Measurements from ENCODE around the gene DLL1. TPM values are rescaled to one million over a fixed set of nuclear protein-coding genes. Genes with fewer than 3 reads are reported as not detected.
"Not testable (repeated sequence)": the region's sequence is repeated elsewhere in the genome, so short reads cannot be mapped to it uniquely, and the experiment has no call there.

DLL1 gene, protein sequence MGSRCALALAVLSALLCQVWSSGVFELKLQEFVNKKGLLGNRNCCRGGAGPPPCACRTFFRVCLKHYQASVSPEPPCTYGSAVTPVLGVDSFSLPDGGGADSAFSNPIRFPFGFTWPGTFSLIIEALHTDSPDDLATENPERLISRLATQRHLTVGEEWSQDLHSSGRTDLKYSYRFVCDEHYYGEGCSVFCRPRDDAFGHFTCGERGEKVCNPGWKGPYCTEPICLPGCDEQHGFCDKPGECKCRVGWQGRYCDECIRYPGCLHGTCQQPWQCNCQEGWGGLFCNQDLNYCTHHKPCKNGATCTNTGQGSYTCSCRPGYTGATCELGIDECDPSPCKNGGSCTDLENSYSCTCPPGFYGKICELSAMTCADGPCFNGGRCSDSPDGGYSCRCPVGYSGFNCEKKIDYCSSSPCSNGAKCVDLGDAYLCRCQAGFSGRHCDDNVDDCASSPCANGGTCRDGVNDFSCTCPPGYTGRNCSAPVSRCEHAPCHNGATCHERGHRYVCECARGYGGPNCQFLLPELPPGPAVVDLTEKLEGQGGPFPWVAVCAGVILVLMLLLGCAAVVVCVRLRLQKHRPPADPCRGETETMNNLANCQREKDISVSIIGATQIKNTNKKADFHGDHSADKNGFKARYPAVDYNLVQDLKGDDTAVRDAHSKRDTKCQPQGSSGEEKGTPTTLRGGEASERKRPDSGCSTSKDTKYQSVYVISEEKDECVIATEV
- total RNA-seq = 10 to 100 TPM; 32.6 to 75.6 (median 46.9) TPM

DNA sequence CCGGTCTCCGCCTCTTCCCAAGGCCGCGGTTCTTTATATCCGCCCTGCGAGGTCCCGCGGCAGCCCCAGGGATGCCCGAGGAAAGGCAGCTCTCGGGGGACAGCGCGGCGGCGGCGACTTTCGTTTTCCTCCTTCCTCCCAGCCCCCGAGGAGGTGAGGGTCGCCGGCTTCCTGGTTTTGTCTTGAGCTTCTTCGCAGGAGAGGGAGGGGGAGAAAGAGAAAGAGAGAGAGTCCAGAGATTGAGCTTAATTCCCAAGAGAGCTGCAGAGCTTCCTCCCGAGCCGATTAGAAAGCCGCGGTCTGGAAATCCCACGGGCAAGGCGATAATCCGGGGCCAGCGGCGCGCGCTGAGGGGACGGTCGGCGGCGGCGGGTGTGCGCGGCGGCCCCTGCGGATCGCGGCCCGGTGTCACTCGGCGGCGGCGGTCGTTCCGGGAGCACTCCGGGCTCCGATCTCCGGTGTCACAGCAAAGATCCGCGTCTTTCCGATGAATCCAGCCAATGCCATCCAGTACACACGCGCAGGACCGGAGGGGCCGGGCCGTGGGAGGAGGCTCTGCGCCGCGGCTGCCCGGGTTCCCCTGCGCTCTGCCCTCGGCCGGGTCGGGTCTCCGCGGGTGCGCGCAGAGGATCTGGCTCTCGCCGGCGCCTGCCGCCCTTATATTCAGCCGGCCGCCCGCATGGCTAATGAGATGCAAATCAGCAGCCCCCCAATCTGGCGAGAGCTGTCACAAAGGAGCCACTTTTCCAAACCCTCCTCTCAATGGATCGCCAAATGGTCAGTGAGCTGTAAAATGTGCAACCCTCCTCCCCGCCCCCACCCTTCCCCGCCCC is at the start of gene DLL1:
Gene DLL1 (minus strand): TSS at position 783 of the 833 bp plus-strand sequence. CDS start 939 bp downstream, outside the sequence.
- Histone ChIP-seq H3K9me3 (no peaks in the 10 kb centered on the region), H3K27ac (peak within 1 kb of the TSS; percentile 43), H3K4me1 (peaks cover 76% of the 10 kb centered on the region), H3K4me3 (peak within 1 kb of the TSS; percentile 76), H3K36me3 (peaks cover 5% of the 10 kb centered on the region), H3K27me3 (peaks cover 23% of the 10 kb centered on the region)
- under 1% methylated on average over 40 of the region's 83 CpGs for WGBS
- DNase-seq (ENCODE audit: low spot score in 2 of 2) = no peak
- TF ChIP-seq POLR2A (IDR thresholded peaks at IDR 0.05) (peak in 1 of 2 donors; percentile 31), POLR2AphosphoS5 (IDR thresholded peaks at IDR 0.05) (no peak), EP300 (IDR thresholded peaks at IDR 0.05) (no peak)
- TF ChIP-seq, protein P1, sequence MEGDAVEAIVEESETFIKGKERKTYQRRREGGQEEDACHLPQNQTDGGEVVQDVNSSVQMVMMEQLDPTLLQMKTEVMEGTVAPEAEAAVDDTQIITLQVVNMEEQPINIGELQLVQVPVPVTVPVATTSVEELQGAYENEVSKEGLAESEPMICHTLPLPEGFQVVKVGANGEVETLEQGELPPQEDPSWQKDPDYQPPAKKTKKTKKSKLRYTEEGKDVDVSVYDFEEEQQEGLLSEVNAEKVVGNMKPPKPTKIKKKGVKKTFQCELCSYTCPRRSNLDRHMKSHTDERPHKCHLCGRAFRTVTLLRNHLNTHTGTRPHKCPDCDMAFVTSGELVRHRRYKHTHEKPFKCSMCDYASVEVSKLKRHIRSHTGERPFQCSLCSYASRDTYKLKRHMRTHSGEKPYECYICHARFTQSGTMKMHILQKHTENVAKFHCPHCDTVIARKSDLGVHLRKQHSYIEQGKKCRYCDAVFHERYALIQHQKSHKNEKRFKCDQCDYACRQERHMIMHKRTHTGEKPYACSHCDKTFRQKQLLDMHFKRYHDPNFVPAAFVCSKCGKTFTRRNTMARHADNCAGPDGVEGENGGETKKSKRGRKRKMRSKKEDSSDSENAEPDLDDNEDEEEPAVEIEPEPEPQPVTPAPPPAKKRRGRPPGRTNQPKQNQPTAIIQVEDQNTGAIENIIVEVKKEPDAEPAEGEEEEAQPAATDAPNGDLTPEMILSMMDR (IDR thresholded peaks at IDR 0.05) = no peak

DNA sequence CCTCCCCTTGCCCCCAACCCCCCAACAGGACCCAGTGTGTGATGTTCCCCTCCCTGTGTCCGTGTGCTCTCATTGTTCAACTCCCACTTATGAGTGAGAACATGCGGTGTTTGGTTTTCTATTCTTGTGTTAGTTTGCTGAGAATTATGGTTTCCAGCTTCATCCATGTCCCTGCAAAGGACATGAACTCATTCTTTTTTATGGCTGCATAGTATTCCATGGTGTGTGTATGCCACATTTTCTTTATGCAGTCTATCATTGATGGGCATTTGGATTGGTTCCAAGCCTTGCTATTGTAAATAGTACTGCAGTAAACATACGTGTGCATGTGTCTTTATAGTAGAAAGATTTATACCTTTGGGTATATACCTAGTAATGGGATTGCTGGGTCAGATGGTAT is 44.3 kb upstream of the DLL1 start:
- peaks cover 41% of the 10 kb centered on the region for H3K36me3 ChIP-seq
- not testable (repeated sequence) for DNase-seq (ENCODE audit: low spot score in 2 of 2); H3K27ac ChIP-seq; H3K27me3 ChIP-seq; H3K9me3 ChIP-seq; H3K4me1 ChIP-seq; H3K4me3 ChIP-seq
- WGBS = 94% methylated on average over 3 of the region's 3 CpGs

DNA sequence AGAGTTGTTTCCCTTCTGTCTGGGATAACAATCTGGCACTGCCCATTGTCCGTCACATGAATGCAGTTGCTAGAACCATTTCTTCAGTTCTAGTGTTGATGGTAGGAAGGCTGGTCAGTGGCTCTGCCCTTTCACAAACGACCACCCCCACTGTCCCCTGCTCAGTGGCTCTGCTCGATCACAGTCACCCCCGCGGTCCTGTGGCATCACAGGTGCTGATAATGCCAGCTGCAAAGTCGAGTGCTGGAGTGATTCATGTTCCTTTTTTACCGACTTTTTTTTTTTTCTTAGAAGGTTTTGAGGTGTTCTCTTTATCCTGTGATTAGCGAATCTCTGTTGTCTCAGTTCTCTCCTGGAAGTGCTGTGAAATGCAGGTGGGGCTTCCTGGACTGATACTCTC is 38.4 kb upstream of the DLL1 start:
- H3K27ac ChIP-seq = no peak overlapping the region
- no peaks in the 10 kb centered on the region for H3K4me1 ChIP-seq
- H3K4me3 ChIP-seq = no peak overlapping the region
- no peaks in the 10 kb centered on the region for H3K9me3 ChIP-seq
- peaks cover 81% of the 10 kb centered on the region for H3K36me3 ChIP-seq
- WGBS = 87% methylated on average over 8 of the region's 8 CpGs
- DNase-seq (ENCODE audit: low spot score in 2 of 2) = no peak
- no peaks in the 10 kb centered on the region for H3K27me3 ChIP-seq
- TF ChIP-seq POLR2A (IDR thresholded peaks at IDR 0.05) = no peak
- no peak for TF ChIP-seq POLR2AphosphoS5 (IDR thresholded peaks at IDR 0.05)
- TF ChIP-seq, protein P1 (IDR thresholded peaks at IDR 0.05) = no peak
- TF ChIP-seq EP300 (IDR thresholded peaks at IDR 0.05) = no peak

DNA sequence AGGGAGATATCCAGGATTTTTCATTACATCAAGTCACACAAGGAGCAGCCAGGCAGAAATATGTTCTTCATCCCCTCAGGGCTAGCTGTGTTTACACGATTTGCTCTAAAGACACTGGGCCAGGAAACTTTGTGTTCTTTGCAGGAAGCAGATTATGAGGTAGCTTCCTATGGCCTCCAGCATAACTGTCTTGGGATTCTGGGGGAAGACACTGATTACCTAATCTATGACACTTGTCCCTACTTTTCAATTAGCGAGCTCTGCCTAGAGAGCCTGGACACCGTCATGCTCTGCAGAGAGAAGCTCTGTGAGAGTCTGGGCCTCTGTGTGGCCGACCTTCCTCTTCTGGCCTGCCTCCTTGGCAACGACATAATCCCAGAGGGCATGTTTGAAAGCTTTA is 26.8 kb upstream of the DLL1 start:
- 62% methylated on average over 5 of the region's 5 CpGs for WGBS

DNA sequence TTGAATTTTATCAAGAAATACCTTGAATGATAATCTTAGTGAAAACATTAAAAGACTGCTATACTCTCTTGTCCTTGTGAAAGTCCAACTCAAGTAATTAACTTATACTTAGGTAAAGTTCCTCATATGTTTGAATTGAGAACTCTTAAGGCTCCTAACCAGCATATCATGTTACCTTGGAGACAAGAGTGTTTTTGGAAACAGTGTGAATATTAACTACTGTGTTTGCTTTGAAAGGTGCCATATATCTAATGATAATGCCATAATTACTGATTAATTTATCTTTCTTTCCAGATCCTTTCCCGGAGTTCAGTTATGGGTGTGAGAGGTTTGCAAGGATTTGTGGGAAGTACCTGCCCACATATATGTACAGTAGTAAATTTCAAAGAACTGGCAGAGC is 26.2 kb upstream of the DLL1 start:
- 36% methylated on average over 1 of the region's 1 CpG for WGBS
- no peaks in the 10 kb centered on the region for H3K9me3 ChIP-seq
- TF ChIP-seq POLR2AphosphoS5 (IDR thresholded peaks at IDR 0.05) = no peak
- TF ChIP-seq EP300 (IDR thresholded peaks at IDR 0.05) = no peak
- TF ChIP-seq, protein P1 (IDR thresholded peaks at IDR 0.05) = no peak
- TF ChIP-seq POLR2A (IDR thresholded peaks at IDR 0.05) = no peak
- no peak overlapping the region for H3K4me3 ChIP-seq
- peaks cover 34% of the 10 kb centered on the region for H3K36me3 ChIP-seq
- no peak for DNase-seq (ENCODE audit: low spot score in 2 of 2)
- peaks cover 3% of the 10 kb centered on the region for H3K4me1 ChIP-seq
- no peaks in the 10 kb centered on the region for H3K27me3 ChIP-seq
- H3K27ac ChIP-seq = no peak overlapping the region

More for the DNA sequence above, 26.8 kb upstream of the DLL1 start:
- Histone ChIP-seq H3K9me3 (no peaks in the 10 kb centered on the region), H3K36me3 (peaks cover 38% of the 10 kb centered on the region), H3K27ac (no peak overlapping the region), H3K4me3 (no peak overlapping the region), H3K4me1 (peaks cover 2% of the 10 kb centered on the region), H3K27me3 (no peaks in the 10 kb centered on the region)
- DNase-seq (ENCODE audit: low spot score in 2 of 2) = no peak
- TF ChIP-seq POLR2AphosphoS5 (IDR thresholded peaks at IDR 0.05) = no peak
- TF ChIP-seq, protein P1 (IDR thresholded peaks at IDR 0.05) = no peak
- no peak for TF ChIP-seq POLR2A (IDR thresholded peaks at IDR 0.05)
- no peak for TF ChIP-seq EP300 (IDR thresholded peaks at IDR 0.05)

Measured in suprapubic skin (tissue), 4 donors.